ENCODE data around the gene KRT14.
"Not testable (repeated sequence)": the region's sequence is repeated elsewhere in the genome, so short reads cannot be mapped to it uniquely, and the experiment has no call there.

The KRT14 gene

GRCh38 chr17:41586863-41587495, at the start of gene KRT14:
KRT14 (minus strand) TSS chr17:41586895; CDS start chr17:41586834, 61 bp downstream.
- DNase-seq: no peak

- no peak for DNase-seq
Observed at GRCh38 chr17:41635121-41636097, 48.7 kb upstream of the KRT14 start.

GRCh38 chr17:41634639-41635038, 47.9 kb upstream of the KRT14 start:
- no peak for DNase-seq

GRCh38 chr17:41633556-41634199, 47.0 kb upstream of the KRT14 start:
- DNase-seq: no peak

GRCh38 chr17:41632482-41633105, 45.9 kb upstream of the KRT14 start:
- no peak for DNase-seq

GRCh38 chr17:41631898-41632285, 45.2 kb upstream of the KRT14 start:
- DNase-seq: no peak

- no peak for DNase-seq
Observed at GRCh38 chr17:41631025-41631897, 44.6 kb upstream of the KRT14 start.

GRCh38 chr17:41629826-41630670, 43.4 kb upstream of the KRT14 start:
- no peak for DNase-seq

GRCh38 chr17:41629316-41629715, 42.6 kb upstream of the KRT14 start:
- DNase-seq: no peak

- DNase-seq: not testable (repeated sequence)
Observed at GRCh38 chr17:41628621-41629255, 42.0 kb upstream of the KRT14 start.

- not testable (repeated sequence) for DNase-seq
Observed at GRCh38 chr17:41628073-41628370, 41.3 kb upstream of the KRT14 start.

GRCh38 chr17:41627316-41628072, 40.8 kb upstream of the KRT14 start:
- no peak for DNase-seq

GRCh38 chr17:41626914-41627295, 40.2 kb upstream of the KRT14 start:
- DNase-seq: not testable (repeated sequence)

GRCh38 chr17:41626028-41626913, 39.6 kb upstream of the KRT14 start:
- not testable (repeated sequence) for DNase-seq

- DNase-seq: no peak
Observed at GRCh38 chr17:41625602-41626001, 38.9 kb upstream of the KRT14 start.

GRCh38 chr17:41624208-41625101, 37.8 kb upstream of the KRT14 start, which contains the start of gene KRT17:
KRT17 (minus strand) TSS chr17:41624575; CDS start chr17:41624509, 66 bp downstream.
- DNase-seq: no peak

- DNase-seq: not testable (repeated sequence)
Observed at GRCh38 chr17:41623184-41623861, 36.6 kb upstream of the KRT14 start.
